Parathyroid adenoma (tissue), 2 donors: Measurements from ENCODE around the gene RAB6A.

Experiments used
- H2AFZ ChIP-seq: fragments of 300-600 bp; sonication (generic); one replicate; pipeline ENCODE4 v1.7.0; 2017; ENCODE audit warnings: antibody characterized with exemption, mild to moderate bottlenecking
- H3K27ac ChIP-seq: fragments of 300-600 bp; sonication (generic); one replicate; pipeline ENCODE4 v1.7.0; 2017
- H3K27me3 ChIP-seq: fragments of 300-600 bp; sonication (generic); one replicate; pipeline ENCODE4 v1.7.0; 2017; ENCODE audit warnings: low read length; ENCODE audit not compliant: control insufficient read depth, insufficient read depth
- H3K36me3 ChIP-seq: fragments of 300-600 bp; sonication (generic); one replicate; pipeline ENCODE4 v1.7.0; 2017; ENCODE audit warnings: low read length; ENCODE audit not compliant: control insufficient read depth, insufficient read depth
- H3K4me1 ChIP-seq: fragments of 300-600 bp; sonication (generic); one replicate; pipeline ENCODE4 v1.7.0; 2017; ENCODE audit warnings: control low read depth
- H3K4me2 ChIP-seq: fragments of 300-600 bp; sonication (generic); one replicate; pipeline ENCODE4 v1.7.0; 2017; ENCODE audit warnings: low read length
- H3K4me3 ChIP-seq: fragments of 300-600 bp; sonication (generic); one replicate; pipeline ENCODE4 v1.7.0; 2017; ENCODE audit warnings: low read depth, low read length
- H3K79me2 ChIP-seq: fragments of 300-600 bp; sonication (generic); one replicate; pipeline ENCODE4 v1.7.0; 2017; ENCODE audit warnings: control low read depth
- H3K9ac ChIP-seq: fragments of 300-600 bp; sonication (generic); one replicate; pipeline ENCODE4 v1.7.0; 2017; ENCODE audit warnings: mild to moderate bottlenecking
- H3K9me3 ChIP-seq: fragments of 300-600 bp; sonication (generic); one replicate; pipeline ENCODE4 v1.7.0; 2017; ENCODE audit warnings: low read length; ENCODE audit not compliant: control insufficient read depth
- CTCF ChIP-seq: fragments of 300-600 bp; sonication (generic); IDR thresholded peaks from one replicate; pipeline ENCODE4 v1.7.0; 2017; ENCODE audit warnings: antibody characterized with exemption, mild to moderate bottlenecking
- donor health status: primary hyperparathyroidism.

The RAB6A gene

DNA sequence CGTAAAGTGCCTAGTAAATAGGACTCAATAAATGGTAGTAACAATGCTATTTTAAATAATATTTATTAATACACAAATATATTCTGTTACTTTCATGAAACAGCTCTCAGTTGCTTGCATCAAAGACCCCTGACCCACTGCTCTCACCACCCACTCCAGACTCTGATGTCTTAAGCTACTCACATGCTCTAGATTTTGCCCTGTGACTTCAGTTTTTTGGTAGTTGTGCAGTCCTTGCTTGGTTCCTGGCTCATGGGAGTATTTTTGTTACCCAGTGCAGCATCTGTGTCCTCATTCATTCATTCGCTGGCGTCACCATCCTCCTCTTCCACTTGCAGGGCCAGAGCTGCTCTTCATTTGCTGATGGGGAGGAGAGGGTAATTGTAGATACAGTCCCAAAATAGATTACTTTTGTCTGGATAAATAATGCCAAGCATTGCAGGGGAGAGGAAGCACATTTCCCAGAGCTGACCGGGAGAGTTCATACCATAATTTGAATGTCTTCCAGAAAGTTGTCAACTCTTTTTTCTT lies 39.5 kb upstream of the RAB6A start:
- no peaks in the 10 kb centered on the region for H3K4me1 ChIP-seq
- no peak overlapping the region for H3K9ac ChIP-seq
- no peaks in the 10 kb centered on the region for H3K79me2 ChIP-seq
- H3K4me2 ChIP-seq = no peak overlapping the region
- H3K27me3 ChIP-seq = no peaks in the 10 kb centered on the region
- H3K9me3 ChIP-seq = no peaks in the 10 kb centered on the region
- H3K4me3 ChIP-seq = no peak overlapping the region
- TF ChIP-seq CTCF = no peak
- H3K27ac ChIP-seq = no peak overlapping the region
- no peaks in the 10 kb centered on the region for H3K36me3 ChIP-seq
- no peak overlapping the region for H2AFZ ChIP-seq

DNA sequence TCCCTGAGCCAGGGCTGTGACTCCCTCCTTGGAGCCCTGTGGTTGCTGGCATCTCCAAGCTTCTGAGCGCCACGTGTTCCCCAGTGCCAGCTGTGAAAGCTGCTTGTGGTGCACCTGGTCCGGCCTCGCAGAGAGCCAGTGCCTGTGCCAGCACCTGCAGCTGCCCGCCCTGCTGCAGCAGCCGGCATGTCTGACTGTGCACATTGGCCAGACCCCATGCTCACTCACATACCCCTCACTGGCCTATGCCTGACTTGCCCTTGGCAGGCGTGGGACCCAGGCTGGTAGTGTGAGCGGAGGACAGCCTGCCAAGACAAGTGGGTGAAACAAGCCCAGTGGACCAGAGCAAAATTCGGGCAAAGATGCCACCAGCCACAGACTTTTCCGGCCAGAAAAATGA lies 36.6 kb upstream of the RAB6A start:
- Histone ChIP-seq H3K27me3 (no peaks in the 10 kb centered on the region), H3K27ac (no peak overlapping the region), H3K4me2 (no peak overlapping the region), H3K36me3 (no peaks in the 10 kb centered on the region), H3K9ac (no peak overlapping the region), H3K4me1 (no peaks in the 10 kb centered on the region), H3K9me3 (no peaks in the 10 kb centered on the region), H3K79me2 (no peaks in the 10 kb centered on the region), H3K4me3 (no peak overlapping the region), H2AFZ (no peak overlapping the region)
- no peak for TF ChIP-seq CTCF

GRCh38 chr11:73795925-73796632 lies 35.2 kb upstream of the RAB6A start:
- H3K36me3 ChIP-seq = no peaks in the 10 kb centered on the region
- H3K9me3 ChIP-seq = no peaks in the 10 kb centered on the region
- no peak overlapping the region for H2AFZ ChIP-seq
- no peaks in the 10 kb centered on the region for H3K79me2 ChIP-seq
- no peak for TF ChIP-seq CTCF
- H3K4me1 ChIP-seq = no peaks in the 10 kb centered on the region
- no peak overlapping the region for H3K27ac ChIP-seq
- no peak overlapping the region for H3K4me2 ChIP-seq
- no peak overlapping the region for H3K4me3 ChIP-seq
- H3K9ac ChIP-seq = no peak overlapping the region
- no peaks in the 10 kb centered on the region for H3K27me3 ChIP-seq

- Histone ChIP-seq H3K9ac (no peak overlapping the region), H3K27me3 (no peaks in the 10 kb centered on the region), H3K4me1 (no peaks in the 10 kb centered on the region), H2AFZ (no peak overlapping the region), H3K4me2 (no peak overlapping the region), H3K27ac (peak overlapping the region; percentile 57), H3K36me3 (no peaks in the 10 kb centered on the region), H3K79me2 (no peaks in the 10 kb centered on the region), H3K4me3 (no peak overlapping the region), H3K9me3 (no peaks in the 10 kb centered on the region)
- TF ChIP-seq CTCF = no peak
These were observed 31.7 kb upstream of the RAB6A start for GRCh38 chr11:73792584-73792983.

- H3K36me3 ChIP-seq = no peaks in the 10 kb centered on the region
- H3K9ac ChIP-seq = no peak overlapping the region
- H3K4me2 ChIP-seq = no peak overlapping the region
- no peaks in the 10 kb centered on the region for H3K79me2 ChIP-seq
- H3K9me3 ChIP-seq = no peaks in the 10 kb centered on the region
- H3K4me1 ChIP-seq = no peaks in the 10 kb centered on the region
- H3K27me3 ChIP-seq = no peaks in the 10 kb centered on the region
- TF ChIP-seq CTCF = no peak
- no peak overlapping the region for H2AFZ ChIP-seq
- no peak overlapping the region for H3K4me3 ChIP-seq
- peak overlapping the region; percentile 9 for H3K27ac ChIP-seq
These were observed 28.4 kb upstream of the RAB6A start for GRCh38 chr11:73789279-73789670.
